Small intestine (tissue), 7 donors: ENCODE results near the gene KDM2B. TPM values are rescaled to one million over a fixed set of nuclear protein-coding genes. Genes with fewer than 3 reads are reported as not detected.

Experiments used
- DNase-seq, 2 donors: peaks; one replicate each; pipeline versions ENCODE4 v3.0.0 to v3.0.0-alpha.2; 2013
- FAIRE-seq: peaks from 2 replicates; lab custom pipeline; 2012; peaks lifted over from hg19 to GRCh38; lab: Jason Lieb, UNC
- H3K27ac ChIP-seq, 3 donors: one replicate each; pipeline ENCODE4 v1.5.1; 2013; ENCODE audit warnings: low read length in 2 of 3, mild to moderate bottlenecking in 2 of 3, control low read depth in 1 of 3, inconsistent platforms in 1 of 3, low read depth in 1 of 3, moderate library complexity in 1 of 3
- H3K27me3 ChIP-seq, 3 donors: one replicate each; pipeline ENCODE4 v1.6.1; 2013; ENCODE audit warnings: low read length in 3 of 3, inconsistent platforms in 1 of 3; ENCODE audit not compliant: control insufficient read depth in 3 of 3, insufficient read depth in 3 of 3
- H3K36me3 ChIP-seq, 3 donors: one replicate each; pipeline ENCODE4 v1.6.1; 2013; ENCODE audit warnings: low read length in 3 of 3, inconsistent platforms in 1 of 3, low read depth in 1 of 3, mild to moderate bottlenecking in 1 of 3, moderate library complexity in 1 of 3; ENCODE audit not compliant: control insufficient read depth in 3 of 3, insufficient read depth in 2 of 3
- H3K4me1 ChIP-seq, 3 donors: one replicate each; pipeline ENCODE4 v1.6.1; 2013; ENCODE audit warnings: low read length in 2 of 3, inconsistent platforms in 1 of 3, low read depth in 1 of 3, mild to moderate bottlenecking in 1 of 3, moderate library complexity in 1 of 3; ENCODE audit not compliant: control insufficient read depth in 3 of 3, insufficient read depth in 2 of 3
- H3K4me3 ChIP-seq, 3 donors: one replicate each; pipeline ENCODE4 v1.5.1; 2013; ENCODE audit warnings: low read length in 3 of 3, control low read depth in 1 of 3, inconsistent platforms in 1 of 3, low read depth in 1 of 3, mild to moderate bottlenecking in 1 of 3, moderate library complexity in 1 of 3
- H3K9me3 ChIP-seq, 2 donors: one replicate each; pipeline ENCODE4 v1.6.1; 2013; ENCODE audit warnings: low read depth in 1 of 2, low read length in 1 of 2; ENCODE audit not compliant: control insufficient read depth in 2 of 2, insufficient read depth in 1 of 2
- WGBS, 3 donors: extraction: QIAGEN DNeasy Blood & Tissue Kit; methylation state at CpG; one replicate each; pipeline ENCODE4 v1.1.7; 2013; 5-methylcytosine and 5-hydroxymethylcytosine counted together
- polyA plus RNA-seq, 4 donors: library from polyadenylated mRNA; stranded (reverse) in 3 of 4; unstranded in 1 of 4; fragments of 200-250 nt in 3 of 4; fragments of 120-200 nt in 1 of 4; gene quantifications; one replicate each; pipeline versions ENCODE4 v1.2.1 to v1.2.3, GENCODE V29; 2013
- donor health status: healthy with polysubstance abuse.
- donor health status: control.
- donor health status: control.
- donor health status: Bipolar disorder and iron deficiency.
- donor health status: healthy.

The KDM2B gene
- polyA plus RNA-seq, 4 donors = 7.6 to 16.0 (median 11.8) TPM

GRCh38 chr12:121430833-121431415 lies 149.9 kb downstream of the KDM2B start:
- H3K4me1 ChIP-seq = no peaks in the 10 kb centered on the region
- no peak for FAIRE-seq
- no peaks in the 10 kb centered on the region for H3K27me3 ChIP-seq
- no peaks in the 10 kb centered on the region for H3K9me3 ChIP-seq
- no peak overlapping the region for H3K4me3 ChIP-seq
- no peak for DNase-seq
- H3K27ac ChIP-seq = no peak overlapping the region
- peaks cover 15 to 61% (median 23%) of the 10 kb centered on the region in 3 donors for H3K36me3 ChIP-seq
- WGBS, 3 donors = 91 to 94% (median 93%) methylated on average over 6 of the region's 6 CpGs

GRCh38 chr12:121428883-121429282 lies 151.9 kb downstream of the KDM2B start:
- Histone ChIP-seq H3K27me3 (no peaks in the 10 kb centered on the region), H3K4me1 (peaks cover 0 to 9% (median 0%) of the 10 kb centered on the region in 3 donors), H3K36me3 (peaks cover 14 to 61% (median 27%) of the 10 kb centered on the region in 3 donors), H3K4me3 (no peak overlapping the region), H3K9me3 (no peaks in the 10 kb centered on the region), H3K27ac (no peak overlapping the region)
- no peak for DNase-seq
- 93 to 95% (median 94%) methylated on average over 6 of the region's 6 CpGs for WGBS, 3 donors
- FAIRE-seq = no peak

- Histone ChIP-seq H3K4me3 (no peak overlapping the region), H3K27me3 (no peaks in the 10 kb centered on the region), H3K4me1 (peaks cover 0 to 9% (median 0%) of the 10 kb centered on the region in 3 donors), H3K36me3 (peaks cover 14 to 63% (median 32%) of the 10 kb centered on the region in 3 donors), H3K9me3 (no peaks in the 10 kb centered on the region), H3K27ac (no peak overlapping the region)
- DNase-seq (no peak), FAIRE-seq (no peak)
- WGBS, 3 donors = 66 to 71% (median 70%) methylated on average over 2 of the region's 2 CpGs
Measured at GRCh38 chr12:121427556-121428050, 153.2 kb downstream of the KDM2B start.

GRCh38 chr12:121424624-121424975 lies 156.2 kb downstream of the KDM2B start:
- FAIRE-seq = no peak
- 79 to 98% (median 94%) methylated on average over 1 of the region's 1 CpG for WGBS, 3 donors

GRCh38 chr12:121423682-121424623 lies 156.9 kb downstream of the KDM2B start:
- FAIRE-seq = no peak
- H3K36me3 ChIP-seq = peaks cover 13 to 62% (median 32%) of the 10 kb centered on the region in 3 donors

More at GRCh38 chr12:121424624-121424975, 156.2 kb downstream of the KDM2B start:
- Histone ChIP-seq H3K4me3 (no peak overlapping the region), H3K27me3 (no peaks in the 10 kb centered on the region), H3K36me3 (peaks cover 13 to 60% (median 35%) of the 10 kb centered on the region in 3 donors), H3K9me3 (no peaks in the 10 kb centered on the region), H3K4me1 (peaks cover 0 to 9% (median 0%) of the 10 kb centered on the region in 3 donors), H3K27ac (peak overlapping the region in 1 of 3 donors; percentile 73)
- DNase-seq = peak in 1 of 2 donors; percentile 33

GRCh38 chr12:121423253-121423652 lies 157.6 kb downstream of the KDM2B start:
- DNase-seq (no peak), FAIRE-seq (no peak)
- Histone ChIP-seq H3K27me3 (no peaks in the 10 kb centered on the region), H3K36me3 (peaks cover 10 to 64% (median 27%) of the 10 kb centered on the region in 3 donors), H3K9me3 (no peaks in the 10 kb centered on the region), H3K4me3 (no peak overlapping the region), H3K27ac (no peak overlapping the region), H3K4me1 (peaks cover 0 to 13% (median 0%) of the 10 kb centered on the region in 3 donors)
- 93 to 95% (median 94%) methylated on average over 14 of the region's 14 CpGs for WGBS, 3 donors

More at GRCh38 chr12:121423682-121424623, 156.9 kb downstream of the KDM2B start:
- H3K27me3 ChIP-seq = no peaks in the 10 kb centered on the region
- DNase-seq = no peak
- no peak overlapping the region for H3K4me3 ChIP-seq
- WGBS, 3 donors = 94 to 96% (median 95%) methylated on average over 13 of the region's 13 CpGs
- no peaks in the 10 kb centered on the region for H3K9me3 ChIP-seq
- peaks cover 0 to 9% (median 0%) of the 10 kb centered on the region in 3 donors for H3K4me1 ChIP-seq
- peak overlapping the region in 1 of 3 donors; percentile 73 for H3K27ac ChIP-seq

- 84 to 91% (median 87%) methylated on average over 6 of the region's 6 CpGs for WGBS, 3 donors
- H3K27me3 ChIP-seq = no peaks in the 10 kb centered on the region
- peaks cover 13 to 54% (median 32%) of the 10 kb centered on the region in 3 donors for H3K36me3 ChIP-seq
- DNase-seq = no peak
- H3K4me3 ChIP-seq = no peak overlapping the region
- no peak for FAIRE-seq
- H3K4me1 ChIP-seq = peaks cover 2 to 22% (median 7%) of the 10 kb centered on the region in 3 donors
- no peak overlapping the region for H3K27ac ChIP-seq
- H3K9me3 ChIP-seq = no peaks in the 10 kb centered on the region
Measured at GRCh38 chr12:121420109-121420508, 160.7 kb downstream of the KDM2B start.

GRCh38 chr12:121417847-121418246 lies 163.0 kb downstream of the KDM2B start:
- DNase-seq (peak; percentile 63 to 77), FAIRE-seq (no peak)
- H3K27me3 ChIP-seq = no peaks in the 10 kb centered on the region
- H3K4me1 ChIP-seq = peaks cover 2 to 14% (median 7%) of the 10 kb centered on the region in 3 donors
- peak overlapping the region in 1 of 3 donors; percentile 69 for H3K27ac ChIP-seq
- H3K36me3 ChIP-seq = peaks cover 15 to 46% (median 24%) of the 10 kb centered on the region in 3 donors
- WGBS, 3 donors = 28 to 72% (median 54%) methylated on average over 6 of the region's 6 CpGs
- H3K9me3 ChIP-seq = no peaks in the 10 kb centered on the region
- H3K4me3 ChIP-seq = no peak overlapping the region
